Ovary (tissue), 3 donors: Measurements from ENCODE around the gene MKX.

Experiments
- CTCF ChIP-seq, 3 donors: fragments of 450-650 bp in 2 of 3; fragments of 200-600 bp in 1 of 3; IDR thresholded peaks; one replicate each; pipeline versions ENCODE4 v1.5.1 to v1.8.0; 2016 to 2022; ENCODE audit warnings: antibody characterized with exemption in 3 of 3, mild to moderate bottlenecking in 1 of 3
- EP300 ChIP-seq: sonication (generic); formaldehyde crosslinking; IDR thresholded peaks from one replicate; pipeline ENCODE4 v1.6.1; 2017; ENCODE audit warnings: antibody characterized with exemption
- POLR2A ChIP-seq: fragments of 450-650 bp; IDR thresholded peaks from one replicate; pipeline ENCODE4 v1.6.1; 2017; ENCODE audit warnings: antibody characterized with exemption, mild to moderate bottlenecking, moderate library complexity
- donor health status: DM: no; HTN: no; CAD: no.

- TF ChIP-seq CTCF (IDR thresholded peaks at IDR 0.05) = no peak
- no peak for TF ChIP-seq POLR2A
- TF ChIP-seq EP300 = no peak
These were observed 46.7 kb downstream of the MKX start for GRCh38 chr10:27698961-27699360.
